Neutrophil (primary cell): Measurements from ENCODE around the gene DENND6B.

ENCODE experiments used
- H3K27ac ChIP-seq: fragments of 200-600 bp; sonication (generic); 2 replicates; pipeline ENCODE4 v1.5.1; 2016; ENCODE audit warnings: mild to moderate bottlenecking, moderate library complexity
- H3K27me3 ChIP-seq: fragments of 200-600 bp; sonication (generic); 2 replicates; pipeline ENCODE4 v1.6.0; 2016; ENCODE audit warnings: mild to moderate bottlenecking
- H3K36me3 ChIP-seq: fragments of 200-600 bp; sonication (generic); 2 replicates; pipeline ENCODE4 v1.5.1; 2017
- H3K4me1 ChIP-seq, 2 experiments: fragments of 200-600 bp in 1 of 2; sonication (generic) in 1 of 2; 1 replicate in 1 of 2; 2 replicates in 1 of 2; pipeline versions ENCODE4 v1.5.1 to v1.6.1; 2013 to 2016; ENCODE audit warnings: low read depth in 1 of 2, low read length in 1 of 2, mild to moderate bottlenecking in 1 of 2, moderate library complexity in 1 of 2; ENCODE audit not compliant: control insufficient read depth in 1 of 2, insufficient read depth in 1 of 2
- H3K4me3 ChIP-seq, 2 experiments: fragments of 200-600 bp in 1 of 2; sonication (generic) in 1 of 2; 1 replicate in 1 of 2; 2 replicates in 1 of 2; pipeline ENCODE4 v1.5.1; 2013 to 2016; ENCODE audit warnings: low read depth in 1 of 2, low read length in 1 of 2, mild to moderate bottlenecking in 1 of 2, moderate library complexity in 1 of 2
- H3K9me3 ChIP-seq: fragments of 200-600 bp; sonication (generic); 2 replicates; pipeline ENCODE4 v1.5.1; 2016
- TF ChIP-seq, protein P1 (sequence below): fragments of 200-600 bp; sonication (generic); IDR thresholded peaks from 2 replicates; pipeline ENCODE4 v1.5.1; 2016; ENCODE audit warnings: antibody characterized with exemption

DENND6B gene

DNA sequence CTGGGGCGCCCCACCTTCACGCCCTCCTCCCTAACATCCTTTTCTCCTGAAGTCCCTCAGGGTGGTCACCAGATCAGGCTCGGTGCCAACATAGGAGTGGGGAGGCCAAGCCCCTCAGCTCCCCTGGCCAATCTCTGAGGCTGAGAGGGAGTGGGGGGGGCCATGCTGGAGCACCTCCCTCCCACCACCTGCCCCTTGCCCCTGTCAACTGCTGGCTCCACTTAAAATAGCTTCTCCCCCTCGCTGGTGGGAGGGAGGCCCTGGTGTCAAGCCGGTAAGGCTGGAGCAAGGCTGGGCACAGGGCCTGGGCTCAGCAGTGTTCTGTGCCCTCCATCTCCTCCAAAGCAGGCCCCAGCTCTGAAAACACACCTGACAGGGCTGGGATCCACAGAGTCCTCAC is 24.2 kb downstream of the DENND6B start:
- TF ChIP-seq, protein P1, sequence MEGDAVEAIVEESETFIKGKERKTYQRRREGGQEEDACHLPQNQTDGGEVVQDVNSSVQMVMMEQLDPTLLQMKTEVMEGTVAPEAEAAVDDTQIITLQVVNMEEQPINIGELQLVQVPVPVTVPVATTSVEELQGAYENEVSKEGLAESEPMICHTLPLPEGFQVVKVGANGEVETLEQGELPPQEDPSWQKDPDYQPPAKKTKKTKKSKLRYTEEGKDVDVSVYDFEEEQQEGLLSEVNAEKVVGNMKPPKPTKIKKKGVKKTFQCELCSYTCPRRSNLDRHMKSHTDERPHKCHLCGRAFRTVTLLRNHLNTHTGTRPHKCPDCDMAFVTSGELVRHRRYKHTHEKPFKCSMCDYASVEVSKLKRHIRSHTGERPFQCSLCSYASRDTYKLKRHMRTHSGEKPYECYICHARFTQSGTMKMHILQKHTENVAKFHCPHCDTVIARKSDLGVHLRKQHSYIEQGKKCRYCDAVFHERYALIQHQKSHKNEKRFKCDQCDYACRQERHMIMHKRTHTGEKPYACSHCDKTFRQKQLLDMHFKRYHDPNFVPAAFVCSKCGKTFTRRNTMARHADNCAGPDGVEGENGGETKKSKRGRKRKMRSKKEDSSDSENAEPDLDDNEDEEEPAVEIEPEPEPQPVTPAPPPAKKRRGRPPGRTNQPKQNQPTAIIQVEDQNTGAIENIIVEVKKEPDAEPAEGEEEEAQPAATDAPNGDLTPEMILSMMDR, result no peak
- Histone ChIP-seq H3K36me3 (no peaks in the 10 kb centered on the region), H3K27ac (no peak overlapping the region), H3K4me1 (peaks cover 0 to 17% of the 10 kb centered on the region in 2 experiments), H3K9me3 (no peaks in the 10 kb centered on the region), H3K4me3 (no peak overlapping the region), H3K27me3 (peaks cover 100% of the 10 kb centered on the region)

DNA sequence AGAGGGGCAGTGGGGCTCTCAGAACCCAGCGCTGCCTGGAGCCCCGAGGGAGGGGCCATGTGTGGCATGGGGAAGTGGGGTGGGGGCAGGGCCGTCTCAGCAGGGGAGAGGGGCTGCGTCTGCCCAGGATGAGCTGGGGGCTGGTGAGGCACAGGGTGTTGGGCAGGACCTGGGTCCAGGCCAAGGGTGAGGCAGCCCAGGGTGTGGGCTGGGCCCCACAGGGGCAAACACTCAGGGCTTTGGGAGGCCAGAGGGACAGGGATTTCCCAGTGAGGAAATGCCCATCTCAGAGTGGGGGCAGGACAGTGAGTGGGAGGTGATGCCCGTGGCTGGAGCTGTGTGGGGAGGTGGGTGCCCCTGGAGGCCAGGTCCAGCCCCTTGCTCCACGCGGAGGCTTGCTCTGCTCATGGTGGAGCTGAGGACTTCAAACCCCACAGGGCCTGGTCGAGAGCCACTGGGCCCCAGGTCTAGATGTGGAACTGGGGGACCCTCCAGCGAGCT is 24.7 kb downstream of the DENND6B start:
- H3K9me3 ChIP-seq, result no peaks in the 10 kb centered on the region
- no peak overlapping the region for H3K4me3 ChIP-seq
- no peak overlapping the region for H3K27ac ChIP-seq
- TF ChIP-seq, protein P1, result no peak
- no peaks in the 10 kb centered on the region for H3K36me3 ChIP-seq
- H3K4me1 ChIP-seq, result peaks cover 0 to 13% of the 10 kb centered on the region in 2 experiments
- H3K27me3 ChIP-seq, result peaks cover 100% of the 10 kb centered on the region

DNA sequence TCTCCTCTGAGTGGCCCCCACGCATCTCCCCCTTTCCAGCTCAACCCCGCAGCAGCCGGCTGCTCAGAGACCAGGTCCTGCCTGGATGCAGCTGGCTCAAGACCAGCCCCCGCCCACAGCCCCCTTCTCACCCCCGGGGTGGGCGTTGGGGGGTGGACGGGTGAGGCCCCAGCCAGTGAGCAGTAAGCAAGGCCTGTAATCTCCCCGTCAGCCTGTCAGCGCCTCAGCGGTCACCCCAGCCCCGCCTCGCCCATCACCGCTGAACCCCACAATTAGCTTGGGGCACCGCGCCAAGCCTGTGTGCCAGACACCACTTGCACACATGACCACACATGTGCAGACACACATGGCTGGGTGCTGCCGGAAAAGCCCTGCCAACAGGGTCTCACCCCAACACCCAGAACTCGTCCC is 25.2 kb downstream of the DENND6B start:
- Histone ChIP-seq H3K27ac (no peak overlapping the region), H3K27me3 (peaks cover 100% of the 10 kb centered on the region), H3K36me3 (no peaks in the 10 kb centered on the region), H3K4me1 (peaks cover 0 to 10% of the 10 kb centered on the region in 2 experiments), H3K9me3 (no peaks in the 10 kb centered on the region), H3K4me3 (no peak overlapping the region)
- TF ChIP-seq, protein P1, result no peak

DNA sequence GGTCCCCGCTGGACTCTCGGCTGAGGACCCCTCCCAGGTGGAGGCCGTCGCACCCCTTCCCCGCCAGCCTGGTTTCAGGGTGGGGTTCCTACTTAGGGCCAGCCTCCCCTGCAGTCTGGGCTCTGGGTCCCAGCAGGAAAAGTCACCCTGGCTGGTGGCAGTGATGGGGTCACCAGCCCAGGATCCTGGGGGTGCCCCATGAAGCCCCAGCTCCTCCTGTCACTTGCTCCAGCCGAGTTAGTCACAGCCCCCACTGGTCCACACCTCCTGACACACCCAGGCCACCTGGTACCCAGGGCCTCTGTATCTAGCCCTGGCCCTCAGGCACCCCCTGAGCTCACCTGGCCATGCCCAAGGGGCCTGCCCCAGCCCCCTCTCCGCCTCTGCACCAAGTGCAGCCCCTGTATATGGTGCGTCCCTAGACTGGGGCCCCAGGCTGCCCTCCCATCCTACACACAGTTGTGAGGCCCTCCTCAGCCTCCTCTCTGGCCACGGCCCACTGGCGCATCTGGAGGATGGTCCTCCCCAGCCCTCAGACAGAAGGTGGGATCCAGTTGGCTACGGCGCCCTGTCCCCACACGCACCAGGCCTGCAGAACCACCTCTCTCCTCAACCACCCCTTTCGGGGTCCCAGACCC is 26.1 kb downstream of the DENND6B start:
- Histone ChIP-seq H3K27ac (no peak overlapping the region), H3K36me3 (no peaks in the 10 kb centered on the region), H3K4me1 (peaks cover 0 to 10% of the 10 kb centered on the region in 2 experiments), H3K27me3 (peaks cover 93% of the 10 kb centered on the region), H3K4me3 (no peak overlapping the region), H3K9me3 (no peaks in the 10 kb centered on the region)
- TF ChIP-seq, protein P1, result no peak

DNA sequence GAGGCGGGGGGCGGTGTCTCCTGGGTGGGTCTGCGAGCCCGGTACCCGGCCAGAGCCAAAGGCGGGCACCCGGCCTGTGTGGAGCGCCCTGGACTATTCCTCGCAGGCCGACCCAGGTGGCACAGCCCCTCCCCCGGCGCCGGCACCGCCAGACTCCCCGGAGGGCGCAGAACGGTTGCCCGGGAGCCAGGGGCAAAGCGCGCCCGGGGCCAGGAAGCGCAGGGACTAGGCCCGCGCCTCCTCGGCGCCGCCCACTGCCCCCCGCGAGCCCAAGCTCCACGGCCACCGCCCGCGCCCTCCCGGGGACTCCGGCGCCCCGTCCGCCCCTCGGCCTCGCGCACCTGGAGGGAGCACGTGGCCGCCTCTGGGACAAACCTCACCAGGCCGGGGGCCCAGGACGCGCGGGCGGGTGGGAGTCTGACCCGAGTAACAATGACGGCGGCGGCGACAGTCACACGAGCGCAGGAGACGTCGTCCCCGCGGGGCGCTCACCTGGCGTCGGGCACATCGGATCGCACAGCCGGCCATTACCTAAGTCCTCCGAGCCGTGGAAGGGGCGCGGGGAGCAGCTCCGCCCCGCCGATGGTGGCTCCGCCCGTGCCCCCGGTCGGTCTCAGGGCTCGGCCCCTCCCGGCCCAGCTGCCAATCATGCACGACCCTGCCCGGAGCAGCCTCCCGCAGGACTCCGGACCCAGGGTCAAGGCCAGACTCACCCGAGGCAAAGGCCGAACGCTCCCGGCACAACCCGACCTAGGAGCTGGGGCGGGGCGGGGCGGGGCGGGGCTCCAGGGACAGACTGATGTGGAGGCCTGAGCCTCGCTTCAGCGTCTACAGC is 26.8 kb downstream of the DENND6B start:
- TF ChIP-seq, protein P1, result no peak
- H3K27ac ChIP-seq, result no peak overlapping the region
- peaks cover 0 to 10% of the 10 kb centered on the region in 2 experiments for H3K4me1 ChIP-seq
- H3K27me3 ChIP-seq, result peaks cover 91% of the 10 kb centered on the region
- H3K9me3 ChIP-seq, result no peaks in the 10 kb centered on the region
- no peak overlapping the region for H3K4me3 ChIP-seq
- no peaks in the 10 kb centered on the region for H3K36me3 ChIP-seq
